ENCODE data around the gene CTBS. TPM values are rescaled to one million over a fixed set of nuclear protein-coding genes. Genes with fewer than 3 reads are reported as not detected.

The CTBS gene
- total RNA-seq, 3 donors from 2014 or later, result 15.9 to 25.4 (median 23.3) TPM

GRCh38 chr1:84617349-84617748 is 43.1 kb upstream of the CTBS start:
- intact Hi-C loops (cut with DNase I, micrococcal nuclease), result no loop called here
- DNase-seq (no peak), ATAC-seq (no peak)
- H3K9me3 ChIP-seq, result peaks cover 16% of the 10 kb centered on the region
- TF ChIP-seq CTCF (IDR thresholded peaks at IDR 0.05), result no peak
- H3K4me1 ChIP-seq (ENCODE audit: low read depth), result no peaks in the 10 kb centered on the region
- no peaks in the 10 kb centered on the region for H3K36me3 ChIP-seq (ENCODE audit: low read depth)
- H3K4me3 ChIP-seq, result no peak overlapping the region

- intact Hi-C loops (cut with DNase I, micrococcal nuclease), result no loop called here
- no peak for TF ChIP-seq CTCF (IDR thresholded peaks at IDR 0.05)
- Histone ChIP-seq H3K36me3 (ENCODE audit: low read depth) (no peaks in the 10 kb centered on the region), H3K9me3 (peaks cover 16% of the 10 kb centered on the region), H3K4me1 (ENCODE audit: low read depth) (no peaks in the 10 kb centered on the region), H3K4me3 (no peak overlapping the region)
- DNase-seq (no peak), ATAC-seq (no peak)
Observed at GRCh38 chr1:84615790-84616189, 41.5 kb upstream of the CTBS start.

- no peaks in the 10 kb centered on the region for H3K4me1 ChIP-seq (ENCODE audit: low read depth)
- TF ChIP-seq CTCF (IDR thresholded peaks at IDR 0.05), result no peak
- DNase-seq (no peak), ATAC-seq (no peak)
- peaks cover 16% of the 10 kb centered on the region for H3K9me3 ChIP-seq
- intact Hi-C loops (cut with DNase I, micrococcal nuclease), result no loop called here
- H3K36me3 ChIP-seq (ENCODE audit: low read depth), result no peaks in the 10 kb centered on the region
- H3K4me3 ChIP-seq, result no peak overlapping the region
Observed at GRCh38 chr1:84613887-84614286, 39.6 kb upstream of the CTBS start.

GRCh38 chr1:84613026-84613425 is 38.8 kb upstream of the CTBS start:
- H3K9me3 ChIP-seq, result peaks cover 16% of the 10 kb centered on the region
- DNase-seq (no peak), ATAC-seq (no peak)
- no peak for TF ChIP-seq CTCF (IDR thresholded peaks at IDR 0.05)
- intact Hi-C loops (cut with DNase I, micrococcal nuclease), result no loop called here
- no peak overlapping the region for H3K4me3 ChIP-seq
- no peaks in the 10 kb centered on the region for H3K4me1 ChIP-seq (ENCODE audit: low read depth)
- no peaks in the 10 kb centered on the region for H3K36me3 ChIP-seq (ENCODE audit: low read depth)

GRCh38 chr1:84611796-84612195 is 37.6 kb upstream of the CTBS start:
- ATAC-seq (no peak), DNase-seq (no peak)
- H3K36me3 ChIP-seq (ENCODE audit: low read depth), result no peaks in the 10 kb centered on the region
- H3K4me3 ChIP-seq, result no peak overlapping the region
- H3K9me3 ChIP-seq, result peaks cover 20% of the 10 kb centered on the region
- intact Hi-C loops (cut with DNase I, micrococcal nuclease), result no loop called here
- no peaks in the 10 kb centered on the region for H3K4me1 ChIP-seq (ENCODE audit: low read depth)
- TF ChIP-seq CTCF (IDR thresholded peaks at IDR 0.05), result no peak

GRCh38 chr1:84611091-84611490 is 36.9 kb upstream of the CTBS start:
- ATAC-seq, result no peak
- Histone ChIP-seq H3K4me3 (no peak overlapping the region), H3K36me3 (ENCODE audit: low read depth) (no peaks in the 10 kb centered on the region), H3K4me1 (ENCODE audit: low read depth) (no peaks in the 10 kb centered on the region), H3K9me3 (peaks cover 27% of the 10 kb centered on the region)
- DNase-seq, result no peak
- no peak for TF ChIP-seq CTCF (IDR thresholded peaks at IDR 0.05)
- intact Hi-C loops (cut with DNase I, micrococcal nuclease), result no loop called here
